ENCODE data around the gene ROPN1L.

The ROPN1L gene

DNA sequence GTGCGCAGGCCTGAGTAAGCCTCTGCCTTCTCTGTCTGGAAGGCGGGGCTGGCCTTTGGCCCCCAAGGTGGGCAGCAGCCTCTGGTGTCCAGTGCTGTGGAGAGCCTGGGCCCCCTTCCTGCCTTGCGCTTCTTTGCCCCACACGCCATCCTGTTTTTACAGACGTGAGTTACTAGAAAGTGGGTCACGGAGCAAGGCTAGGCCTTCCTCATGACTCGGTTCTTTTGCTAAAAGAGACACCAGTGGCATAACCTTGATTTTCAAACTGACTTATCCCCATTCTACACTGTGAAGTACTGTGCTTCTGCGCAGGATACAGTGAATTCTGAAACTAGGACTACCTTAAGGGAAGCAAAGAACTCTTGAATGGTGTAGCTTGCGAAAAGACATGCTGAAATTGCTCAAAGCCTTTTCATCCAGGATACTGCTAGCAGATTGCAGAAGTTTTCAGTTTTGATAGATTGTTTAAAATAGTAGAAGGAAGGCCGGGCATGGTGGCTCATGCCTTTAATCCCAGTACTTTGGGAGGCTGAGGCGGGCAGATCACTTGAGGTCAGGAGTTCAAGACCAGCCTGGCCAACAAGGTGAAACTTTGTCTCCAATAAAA is 7.2 kb downstream of the ROPN1L start:
- Mint-ChIP-seq H3K36me3 (ENCODE audit: low read depth) (peaks cover under 1% of the 10 kb centered on the region), H3K9me3 (peaks cover under 1% of the 10 kb centered on the region), H3K4me3 (no peak overlapping the region), H3K27me3 (ENCODE audit: low read depth, poor library complexity) (peaks cover 9% of the 10 kb centered on the region), H3K27ac (no peak overlapping the region), H3K4me1 (peaks cover 11% of the 10 kb centered on the region)
- no peak for DNase-seq
- TF ChIP-seq, protein P1, sequence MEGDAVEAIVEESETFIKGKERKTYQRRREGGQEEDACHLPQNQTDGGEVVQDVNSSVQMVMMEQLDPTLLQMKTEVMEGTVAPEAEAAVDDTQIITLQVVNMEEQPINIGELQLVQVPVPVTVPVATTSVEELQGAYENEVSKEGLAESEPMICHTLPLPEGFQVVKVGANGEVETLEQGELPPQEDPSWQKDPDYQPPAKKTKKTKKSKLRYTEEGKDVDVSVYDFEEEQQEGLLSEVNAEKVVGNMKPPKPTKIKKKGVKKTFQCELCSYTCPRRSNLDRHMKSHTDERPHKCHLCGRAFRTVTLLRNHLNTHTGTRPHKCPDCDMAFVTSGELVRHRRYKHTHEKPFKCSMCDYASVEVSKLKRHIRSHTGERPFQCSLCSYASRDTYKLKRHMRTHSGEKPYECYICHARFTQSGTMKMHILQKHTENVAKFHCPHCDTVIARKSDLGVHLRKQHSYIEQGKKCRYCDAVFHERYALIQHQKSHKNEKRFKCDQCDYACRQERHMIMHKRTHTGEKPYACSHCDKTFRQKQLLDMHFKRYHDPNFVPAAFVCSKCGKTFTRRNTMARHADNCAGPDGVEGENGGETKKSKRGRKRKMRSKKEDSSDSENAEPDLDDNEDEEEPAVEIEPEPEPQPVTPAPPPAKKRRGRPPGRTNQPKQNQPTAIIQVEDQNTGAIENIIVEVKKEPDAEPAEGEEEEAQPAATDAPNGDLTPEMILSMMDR (IDR thresholded peaks at IDR 0.05) = no peak

DNA sequence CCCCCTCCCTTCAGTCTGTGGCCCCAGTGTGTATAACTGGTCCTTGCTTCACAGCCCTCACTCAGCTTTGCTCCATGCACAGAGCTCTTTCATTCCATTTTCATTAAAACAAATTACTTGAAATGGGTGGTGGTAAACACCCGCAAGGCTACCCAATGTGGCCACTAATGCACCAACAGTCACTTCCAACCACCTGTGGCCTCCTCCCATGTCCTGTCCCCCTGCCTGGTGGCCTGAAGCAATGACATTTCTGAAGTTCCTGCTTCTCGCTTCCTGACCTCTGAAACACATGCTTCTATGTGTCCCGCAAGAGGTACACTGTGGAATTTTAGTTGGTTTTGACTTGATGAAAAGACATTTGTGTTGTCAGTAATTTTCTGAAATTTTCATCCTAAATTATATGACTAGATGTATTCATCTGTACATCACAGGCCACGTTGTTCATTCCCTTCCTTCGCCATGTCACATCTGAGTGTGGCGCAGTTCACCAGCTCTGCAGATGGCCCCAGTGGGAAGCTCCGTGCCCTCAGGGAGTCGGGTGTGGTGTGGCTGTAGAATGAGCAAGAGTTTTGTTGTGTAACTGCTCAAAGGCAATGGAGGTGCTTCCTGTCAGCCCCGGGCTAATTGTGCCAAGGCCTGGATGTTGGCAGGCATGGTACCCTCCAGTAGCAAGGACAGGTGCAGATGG is 9.6 kb downstream of the ROPN1L start:
- no peaks in the 10 kb centered on the region for H3K9me3 Mint-ChIP-seq
- TF ChIP-seq, protein P1 (IDR thresholded peaks at IDR 0.05) = no peak
- no peak overlapping the region for H3K27ac Mint-ChIP-seq

DNA sequence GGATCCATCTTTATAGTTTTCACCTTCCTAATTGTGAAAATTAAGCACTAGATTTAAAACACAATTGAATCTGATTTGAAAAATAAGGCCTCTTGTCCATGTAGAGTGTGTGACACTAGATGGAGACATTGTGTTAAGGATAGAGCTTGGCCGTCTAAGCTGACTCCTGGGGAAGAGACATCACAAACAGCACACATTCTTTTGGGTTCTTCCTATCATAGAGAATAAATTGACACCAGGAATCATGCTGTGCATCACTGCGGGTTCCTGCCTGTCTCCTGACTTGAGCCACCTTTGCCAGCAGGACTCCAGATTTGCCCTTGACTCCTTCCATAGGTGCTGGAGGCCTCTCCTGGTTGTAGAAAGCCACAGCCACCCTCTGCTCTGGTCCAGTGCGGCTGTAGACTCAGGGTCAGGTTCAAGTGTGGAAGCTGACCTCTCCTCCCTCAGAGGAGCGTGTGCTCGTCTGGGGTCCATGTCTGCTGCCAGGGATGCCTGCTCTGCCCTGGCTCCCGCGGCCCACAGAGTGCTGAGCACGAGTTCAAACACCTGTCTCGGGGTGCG is 11.2 kb downstream of the ROPN1L start:
- H3K27ac Mint-ChIP-seq = no peak overlapping the region
- TF ChIP-seq, protein P1 (IDR thresholded peaks at IDR 0.05) = peak; percentile 72
- H3K36me3 Mint-ChIP-seq (ENCODE audit: low read depth) = no peaks in the 10 kb centered on the region
- H3K27me3 Mint-ChIP-seq (ENCODE audit: low read depth, poor library complexity) = peaks cover 4% of the 10 kb centered on the region
- H3K4me3 Mint-ChIP-seq = no peak overlapping the region
- no peaks in the 10 kb centered on the region for H3K9me3 Mint-ChIP-seq
- DNase-seq = peak; percentile 17
- peaks cover 38% of the 10 kb centered on the region for H3K4me1 Mint-ChIP-seq

More for the DNA sequence above, 9.6 kb downstream of the ROPN1L start:
- Mint-ChIP-seq H3K4me3 (no peak overlapping the region), H3K27me3 (ENCODE audit: low read depth, poor library complexity) (peaks cover 4% of the 10 kb centered on the region), H3K4me1 (peaks cover 30% of the 10 kb centered on the region), H3K36me3 (ENCODE audit: low read depth) (no peaks in the 10 kb centered on the region)
- DNase-seq = no peak

DNA sequence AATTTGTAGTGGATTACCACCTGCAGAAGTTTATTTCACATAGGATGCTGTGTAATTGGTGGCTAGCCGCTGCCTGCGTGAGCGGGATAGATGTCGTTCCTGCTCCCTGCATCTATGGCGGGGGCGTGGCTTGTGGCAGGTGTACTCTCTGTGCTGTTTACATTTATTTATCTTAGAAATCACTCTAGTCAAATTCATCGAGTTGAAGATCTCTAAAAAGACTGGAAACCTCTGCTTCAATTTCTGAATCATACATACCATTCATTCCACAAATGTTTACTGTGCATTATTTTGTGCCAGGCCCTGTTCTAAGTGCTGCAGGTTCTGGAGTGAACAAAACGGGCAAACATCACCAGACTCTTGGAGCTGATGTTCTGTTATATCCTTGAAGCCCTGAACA is 11.9 kb downstream of the ROPN1L start:
- no peak for DNase-seq
- no peaks in the 10 kb centered on the region for H3K9me3 Mint-ChIP-seq
- H3K27me3 Mint-ChIP-seq (ENCODE audit: low read depth, poor library complexity) = peaks cover 4% of the 10 kb centered on the region
- no peaks in the 10 kb centered on the region for H3K36me3 Mint-ChIP-seq (ENCODE audit: low read depth)
- H3K27ac Mint-ChIP-seq = no peak overlapping the region
- no peak overlapping the region for H3K4me3 Mint-ChIP-seq
- TF ChIP-seq, protein P1 (IDR thresholded peaks at IDR 0.05) = no peak
- peaks cover 37% of the 10 kb centered on the region for H3K4me1 Mint-ChIP-seq

DNA sequence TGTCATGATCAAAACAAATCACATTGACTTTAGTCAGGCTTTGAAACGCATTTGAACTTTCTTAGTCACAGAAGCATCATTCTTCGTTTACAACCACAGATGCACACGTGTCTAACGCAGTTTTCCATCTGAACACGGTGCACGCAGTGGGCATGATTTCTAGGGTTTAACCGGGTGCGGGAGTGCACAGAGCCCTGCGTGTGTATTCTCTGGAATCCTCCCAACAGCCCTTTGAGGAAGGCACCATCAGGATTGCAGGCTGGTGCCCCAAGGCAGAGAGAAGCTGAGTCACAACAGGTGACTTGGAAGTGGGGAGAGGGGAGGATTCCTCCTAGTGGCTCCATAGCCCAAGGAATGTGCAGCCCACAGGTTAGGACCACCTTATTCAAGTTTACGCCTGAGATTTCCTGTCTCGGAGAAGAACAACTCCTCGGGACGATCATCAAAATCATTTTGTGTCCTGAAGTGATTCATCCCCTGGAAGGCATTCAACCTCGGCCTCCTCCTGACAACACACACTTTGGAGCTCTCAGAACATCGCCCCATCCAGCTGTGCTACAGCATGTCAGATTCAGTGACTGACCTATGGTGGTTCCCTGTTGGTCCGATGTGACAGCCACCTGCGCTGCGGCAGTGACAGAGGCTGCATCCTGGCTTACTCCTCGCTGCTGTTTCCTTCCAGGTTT is 13.1 kb downstream of the ROPN1L start:
- H3K27me3 Mint-ChIP-seq (ENCODE audit: low read depth, poor library complexity) = peaks cover 4% of the 10 kb centered on the region

More for the DNA sequence above, 13.1 kb downstream of the ROPN1L start:
- TF ChIP-seq, protein P1 (IDR thresholded peaks at IDR 0.05) = no peak
- H3K36me3 Mint-ChIP-seq (ENCODE audit: low read depth) = no peaks in the 10 kb centered on the region
- no peak for DNase-seq
- H3K4me3 Mint-ChIP-seq = no peak overlapping the region
- H3K9me3 Mint-ChIP-seq = no peaks in the 10 kb centered on the region
- peaks cover 44% of the 10 kb centered on the region for H3K4me1 Mint-ChIP-seq
- no peak overlapping the region for H3K27ac Mint-ChIP-seq
